Caco-2 (cell line): Measurements from ENCODE around the gene BICDL2. TPM values are rescaled to one million over a fixed set of nuclear protein-coding genes. Genes with fewer than 3 reads are reported as not detected.

ENCODE experiments used
- BruUV-seq: library from RNA; stranded (reverse); fragments of 400-500 nt; replicated peaks from 2 replicates; lab custom pipeline; 2021; lab: Mats Ljungman, UMichigan
- CTCF ChIA-PET: fragments of 300-600 bp; sonication (Branson Sonifier 250); formaldehyde crosslinking; loops from one replicate; lab custom pipeline; 2022; ENCODE audit warnings: antibody characterized with exemption; lab: Charles Lee
- POLR2A ChIA-PET: fragments of 300-600 bp; sonication (Branson Sonifier 250); formaldehyde crosslinking; loops from one replicate; lab custom pipeline; 2022; ENCODE audit warnings: antibody characterized with exemption; lab: Charles Lee
- DNase-seq, 2 experiments: peaks; one replicate each; pipeline versions ENCODE4 v3.0.0 to v3.0.0-alpha.2; 2020 to 2022
- H3K27me3 ChIP-seq: replicated peaks from 2 replicates; pipeline ENCODE4 v1.6.0; 2011; ENCODE audit warnings: low read length; ENCODE audit not compliant: control insufficient read depth, insufficient read depth
- H3K36me3 ChIP-seq: 2 replicates; pipeline ENCODE4 v1.5.1; 2011; ENCODE audit warnings: low read length; ENCODE audit not compliant: control insufficient read depth, insufficient read depth
- H3K4me1 ChIP-seq: fragments of 250-450 bp; sonication (Bioruptor Pico); 2 replicates; pipeline ENCODE4 v1.5.1; 2020; ENCODE audit warnings: mild to moderate bottlenecking
- H3K4me3 ChIP-seq: 2 replicates; pipeline ENCODE4 v1.5.1; 2011; ENCODE audit warnings: low read depth, mild to moderate bottlenecking, control low read depth, low read length
- H3K9me3 ChIP-seq: fragments of 250-450 bp; sonication (Bioruptor Pico); 2 replicates; pipeline ENCODE4 v1.5.1; 2020; ENCODE audit warnings: mild to moderate bottlenecking, moderate library complexity
- H3K27ac Mint-ChIP-seq: one replicate; pipeline ENCODE4 v1.8.0; 2022; ENCODE audit warnings: mixed read lengths; ENCODE audit not compliant: unreplicated experiment
- H3K27me3 Mint-ChIP-seq: one replicate; pipeline ENCODE4 v1.8.0; 2022; ENCODE audit warnings: mixed read lengths; ENCODE audit not compliant: insufficient read depth, unreplicated experiment
- H3K36me3 Mint-ChIP-seq: one replicate; pipeline ENCODE4 v1.8.0; 2022; ENCODE audit warnings: mild to moderate bottlenecking, mixed read lengths; ENCODE audit not compliant: insufficient read depth, unreplicated experiment
- H3K4me1 Mint-ChIP-seq: one replicate; pipeline ENCODE4 v1.8.0; 2022; ENCODE audit warnings: low read depth, mixed read lengths; ENCODE audit not compliant: unreplicated experiment
- H3K4me3 Mint-ChIP-seq: one replicate; pipeline ENCODE4 v1.8.0; 2022; ENCODE audit warnings: mild to moderate bottlenecking, moderate library complexity, mixed read lengths; ENCODE audit not compliant: unreplicated experiment
- H3K9me3 Mint-ChIP-seq: one replicate; pipeline ENCODE4 v1.8.0; 2022; ENCODE audit warnings: mixed read lengths; ENCODE audit not compliant: unreplicated experiment
- intact Hi-C: fragments of 100-400 bp; cut with micrococcal nuclease; formaldehyde crosslinking; loops from one replicate; pipeline ENCODE4 v1.10.0; 2022; ENCODE audit not compliant: unreplicated experiment
- total RNA-seq: library from RNA; stranded (reverse); gene quantifications from 2 replicates; pipeline ENCODE4 v1.2.3, GENCODE V29; 2022
- TF ChIP-seq, protein P1 (sequence below), 2 experiments: fragments of 200-600 bp in 1 of 2; IDR thresholded peaks; 1 replicate in 1 of 2; 2 replicates in 1 of 2; pipeline versions ENCODE4 v1.5.1 to v1.8.0; 2011 to 2022; ENCODE audit warnings: antibody characterized with exemption in 1 of 2, control low read depth in 1 of 2, inconsistent platforms in 1 of 2, low read depth in 1 of 2, low read length in 1 of 2, mild to moderate bottlenecking in 1 of 2, moderate library complexity in 1 of 2; ENCODE audit not compliant: insufficient read depth in 1 of 2, severe bottlenecking in 1 of 2, unreplicated experiment in 1 of 2

The BICDL2 gene
- total RNA-seq, 1 experiment from 2014 or later: 10.6 TPM

DNA sequence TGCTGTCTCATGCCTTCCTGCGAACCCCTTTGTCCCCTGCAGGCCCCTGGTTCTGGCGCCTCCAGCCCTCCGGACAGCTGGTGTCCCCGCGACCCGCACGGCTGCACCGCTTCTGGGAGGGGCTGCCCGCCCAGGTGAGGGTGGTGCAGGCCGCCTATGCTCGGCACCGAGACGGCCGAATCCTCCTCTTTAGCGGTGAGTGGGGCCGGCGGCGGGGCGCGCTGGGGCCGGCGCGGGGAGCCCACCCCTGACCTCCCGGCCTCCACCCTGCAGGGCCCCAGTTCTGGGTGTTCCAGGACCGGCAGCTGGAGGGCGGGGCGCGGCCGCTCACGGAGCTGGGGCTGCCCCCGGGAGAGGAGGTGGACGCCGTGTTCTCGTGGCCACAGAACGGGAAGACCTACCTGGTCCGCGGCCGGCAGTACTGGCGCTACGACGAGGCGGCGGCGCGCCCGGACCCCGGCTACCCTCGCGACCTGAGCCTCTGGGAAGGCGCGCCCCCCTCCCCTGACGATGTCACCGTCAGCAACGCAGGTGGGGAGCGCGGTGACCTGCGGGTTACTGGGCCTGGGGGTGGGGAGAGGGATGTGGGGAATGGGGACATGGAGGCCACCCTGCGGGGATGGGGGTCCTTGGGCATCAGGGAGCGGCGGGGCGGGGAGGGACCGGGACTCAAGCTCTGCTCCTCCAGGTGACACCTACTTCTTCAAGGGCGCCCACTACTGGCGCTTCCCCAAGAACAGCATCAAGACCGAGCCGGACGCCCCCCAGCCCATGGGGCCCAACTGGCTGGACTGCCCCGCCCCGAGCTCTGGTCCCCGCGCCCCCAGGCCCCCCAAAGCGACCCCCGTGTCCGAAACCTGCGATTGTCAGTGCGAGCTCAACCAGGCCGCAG lies 21.6 kb upstream of the BICDL2 start:
- intact Hi-C loops: loop anchor here (1.0 to 2.0 kb wide), 3 partner anchors 48 to 71 kb away; no protein-coding TSS in a partner anchor
- Mint-ChIP-seq H3K4me3 (peak overlapping the region; percentile 81), H3K9me3 (no peaks in the 10 kb centered on the region), H3K4me1 (no peaks in the 10 kb centered on the region), H3K27ac (no peak overlapping the region), H3K27me3 (no peaks in the 10 kb centered on the region), H3K36me3 (no peaks in the 10 kb centered on the region)
- Histone ChIP-seq H3K9me3 (no peaks in the 10 kb centered on the region), H3K27me3 (no peaks in the 10 kb centered on the region), H3K4me3 (peak overlapping the region; percentile 91), H3K4me1 (peaks cover 13% of the 10 kb centered on the region), H3K36me3 (no peaks in the 10 kb centered on the region)
- ChIA-PET POLR2A (interaction anchor here (0.5 to 0.9 kb wide), 3 partner anchors 37 to 71 kb away, joined by 3 to 6 read pairs (median 3); no protein-coding TSS in a partner anchor), CTCF (interaction anchor here (0.6 to 2.7 kb wide), 17 partner anchors 11 to 101 kb away, joined by 3 to 44 read pairs (median 6); partner anchors contain the start of genes MMP25, TNFRSF12A, ZNF205 and ZNF213)
- no TSS peak for BruUV-seq
- peak in 1 of 2 experiments; percentile 33 for DNase-seq
- TF ChIP-seq, protein P1, sequence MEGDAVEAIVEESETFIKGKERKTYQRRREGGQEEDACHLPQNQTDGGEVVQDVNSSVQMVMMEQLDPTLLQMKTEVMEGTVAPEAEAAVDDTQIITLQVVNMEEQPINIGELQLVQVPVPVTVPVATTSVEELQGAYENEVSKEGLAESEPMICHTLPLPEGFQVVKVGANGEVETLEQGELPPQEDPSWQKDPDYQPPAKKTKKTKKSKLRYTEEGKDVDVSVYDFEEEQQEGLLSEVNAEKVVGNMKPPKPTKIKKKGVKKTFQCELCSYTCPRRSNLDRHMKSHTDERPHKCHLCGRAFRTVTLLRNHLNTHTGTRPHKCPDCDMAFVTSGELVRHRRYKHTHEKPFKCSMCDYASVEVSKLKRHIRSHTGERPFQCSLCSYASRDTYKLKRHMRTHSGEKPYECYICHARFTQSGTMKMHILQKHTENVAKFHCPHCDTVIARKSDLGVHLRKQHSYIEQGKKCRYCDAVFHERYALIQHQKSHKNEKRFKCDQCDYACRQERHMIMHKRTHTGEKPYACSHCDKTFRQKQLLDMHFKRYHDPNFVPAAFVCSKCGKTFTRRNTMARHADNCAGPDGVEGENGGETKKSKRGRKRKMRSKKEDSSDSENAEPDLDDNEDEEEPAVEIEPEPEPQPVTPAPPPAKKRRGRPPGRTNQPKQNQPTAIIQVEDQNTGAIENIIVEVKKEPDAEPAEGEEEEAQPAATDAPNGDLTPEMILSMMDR (IDR thresholded peaks at IDR 0.05; ENCODE audit: insufficient read depth in 1 of 2, low read depth in 1 of 2, low read length in 1 of 2, severe bottlenecking in 1 of 2, unreplicated experiment in 1 of 2): no peak

DNA sequence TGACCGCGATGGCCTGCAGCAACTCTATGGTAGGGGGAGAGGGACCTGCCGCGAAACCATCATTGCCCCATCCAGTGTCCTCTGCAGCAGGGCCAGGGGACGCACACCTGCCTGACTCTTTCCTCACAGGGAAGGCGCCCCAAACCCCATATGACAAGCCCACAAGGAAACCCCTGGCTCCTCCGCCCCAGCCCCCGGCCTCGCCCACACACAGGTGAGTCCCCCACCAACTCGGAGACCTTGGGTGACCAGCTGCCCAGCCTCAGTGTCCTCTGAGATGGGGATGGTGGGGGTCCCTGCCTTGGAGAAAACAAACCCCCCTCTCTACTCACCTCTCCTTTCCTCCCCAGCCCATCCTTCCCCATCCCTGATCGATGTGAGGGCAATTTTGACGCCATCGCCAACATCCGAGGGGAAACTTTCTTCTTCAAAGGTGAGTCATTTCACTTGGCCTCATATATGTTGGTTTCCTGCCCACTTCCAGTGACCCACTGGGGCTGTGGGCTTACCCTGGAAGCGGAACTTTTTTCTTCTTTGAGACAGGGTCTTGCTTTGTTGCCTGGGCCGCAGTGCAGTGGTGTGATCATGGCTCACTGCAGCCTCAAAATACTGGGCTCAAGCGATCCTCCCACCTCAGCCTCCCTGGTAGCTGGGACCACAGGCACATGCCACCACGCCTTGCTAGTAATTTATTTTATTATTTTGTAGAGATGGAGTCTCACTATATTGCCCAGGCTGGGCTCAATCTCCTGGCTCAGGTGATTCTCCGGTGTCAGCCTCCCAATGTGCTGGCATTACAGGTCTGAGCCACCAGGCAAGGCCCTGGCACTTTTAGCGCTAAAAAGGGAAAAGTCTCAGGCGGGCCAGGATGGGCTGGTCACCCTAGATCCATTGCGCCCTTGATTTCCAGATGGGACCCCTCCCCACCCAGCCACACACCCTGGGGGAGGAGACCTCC lies 20.7 kb upstream of the BICDL2 start:
- Histone ChIP-seq H3K36me3 (no peaks in the 10 kb centered on the region), H3K4me3 (no peak overlapping the region), H3K4me1 (peaks cover 13% of the 10 kb centered on the region), H3K9me3 (no peaks in the 10 kb centered on the region), H3K27me3 (no peaks in the 10 kb centered on the region)
- Mint-ChIP-seq H3K4me1 (no peaks in the 10 kb centered on the region), H3K27me3 (no peaks in the 10 kb centered on the region), H3K4me3 (no peak overlapping the region), H3K27ac (no peak overlapping the region), H3K9me3 (no peaks in the 10 kb centered on the region), H3K36me3 (no peaks in the 10 kb centered on the region)
- CTCF ChIA-PET: interaction anchor here (1.1 to 2.7 kb wide), 7 partner anchors 10 to 77 kb away, joined by 3 to 44 read pairs (median 11); partner anchors contain the start of genes MMP25, ZNF213 and ZSCAN10
- POLR2A ChIA-PET: interaction anchor here (0.9 kb wide), 1 partner anchor 72 kb away, joined by 3 read pairs; no protein-coding TSS in a partner anchor
- intact Hi-C loops: loop anchor here (2.0 kb wide), 1 partner anchor 49 kb away; no protein-coding TSS in a partner anchor
- DNase-seq: no peak
- TF ChIP-seq, protein P1 (IDR thresholded peaks at IDR 0.05; ENCODE audit: insufficient read depth in 1 of 2, low read depth in 1 of 2, low read length in 1 of 2, severe bottlenecking in 1 of 2, unreplicated experiment in 1 of 2): no peak
- TSS peak; percentile 18 for BruUV-seq
